Measurements from ENCODE around the gene SSR2.
A peak's percentile ranks its signal among the peaks of the same experiment; 100 is the strongest.

Gene SSR2

DNA sequence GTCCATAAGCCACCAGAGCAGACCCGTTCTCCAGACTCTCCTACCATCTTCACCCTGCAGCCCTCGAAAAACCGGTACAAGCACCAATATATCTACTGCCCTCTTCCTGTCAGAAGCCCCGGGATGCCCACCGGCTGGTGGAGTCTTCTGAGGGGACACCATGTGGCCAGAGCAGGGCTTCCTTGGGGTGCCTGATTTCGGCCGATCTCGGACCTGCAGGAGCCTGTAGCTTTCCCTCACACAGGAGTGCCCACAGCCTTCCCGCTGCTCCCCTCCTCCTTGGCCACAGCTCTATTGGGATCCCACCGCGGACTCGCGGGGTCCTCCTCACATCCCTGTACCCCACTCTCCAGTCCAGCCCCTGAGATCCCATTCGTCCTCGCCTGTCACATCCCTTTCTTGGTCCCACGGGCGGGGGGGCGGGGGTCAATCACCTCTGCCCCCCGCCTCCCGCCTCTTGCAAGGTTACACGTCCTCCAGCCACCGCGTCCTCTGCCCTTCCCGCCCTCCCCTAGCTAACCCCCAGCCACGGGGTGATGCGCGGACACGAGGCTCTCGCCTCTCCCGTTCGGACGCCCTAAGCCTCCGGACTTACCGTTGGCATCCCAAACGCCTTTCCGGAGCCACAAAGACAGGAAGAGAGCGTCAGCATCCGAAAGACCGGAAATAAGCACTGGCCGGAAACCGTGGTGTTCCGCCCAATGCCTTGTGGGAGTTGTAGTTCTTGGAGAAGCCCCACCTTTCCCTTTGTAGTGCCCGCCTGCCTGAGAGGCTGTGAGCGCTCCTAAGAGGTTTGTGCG, at the start of gene SSR2:
Gene SSR2, minus strand, starts transcription at position 659 of the 800 bp plus-strand sequence. CDS start 784 bp downstream, outside the sequence.
- peak; percentile 82 for DNase-seq (ENCODE audit: low read depth)

- DNase-seq (ENCODE audit: low read depth): no peak
Observed at GRCh38 chr1:156070548-156070947, 49.8 kb upstream of the SSR2 start.

DNA sequence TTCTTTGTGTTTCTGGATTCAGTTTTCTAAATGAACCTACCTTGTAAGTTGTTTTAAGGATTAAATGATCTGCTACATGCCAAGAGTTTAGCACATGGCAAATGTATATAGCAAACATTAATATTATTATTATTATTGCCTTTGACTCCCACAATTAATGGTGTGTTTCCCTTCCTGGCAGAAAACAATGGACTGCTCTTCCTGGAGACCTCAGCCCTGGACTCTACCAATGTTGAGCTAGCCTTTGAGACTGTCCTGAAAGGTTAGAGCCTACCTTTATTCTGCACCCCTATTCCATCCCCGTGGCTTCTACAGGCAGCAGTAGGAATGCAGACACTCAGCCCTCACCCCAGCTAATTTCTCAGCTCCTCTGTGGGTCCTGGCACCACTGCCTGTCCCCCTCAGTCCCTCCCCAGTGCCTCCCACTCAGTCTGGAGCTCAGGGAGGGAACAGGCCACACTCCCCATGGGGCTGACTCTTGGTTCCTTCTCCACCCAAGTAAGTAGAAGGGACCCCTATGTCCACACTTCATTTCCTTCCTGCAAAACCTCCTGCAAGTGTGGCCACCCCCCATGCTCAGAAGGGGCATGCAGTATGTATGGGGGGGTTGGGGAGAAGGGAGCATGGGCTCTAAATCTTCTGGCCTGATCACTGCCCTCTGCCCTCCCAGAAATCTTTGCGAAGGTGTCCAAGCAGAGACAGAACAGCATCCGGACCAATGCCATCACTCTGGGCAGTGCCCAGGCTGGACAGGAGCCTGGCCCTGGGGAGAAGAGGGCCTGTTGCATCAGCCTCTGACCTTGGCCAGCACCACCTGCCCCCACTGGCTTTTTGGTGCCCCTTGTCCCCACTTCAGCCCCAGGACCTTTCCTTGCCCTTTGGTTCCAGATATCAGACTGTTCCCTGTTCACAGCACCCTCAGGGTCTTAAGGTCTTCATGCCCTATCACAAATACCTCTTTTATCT, 49.0 kb upstream of the SSR2 start:
- DNase-seq (ENCODE audit: low read depth): no peak

DNA sequence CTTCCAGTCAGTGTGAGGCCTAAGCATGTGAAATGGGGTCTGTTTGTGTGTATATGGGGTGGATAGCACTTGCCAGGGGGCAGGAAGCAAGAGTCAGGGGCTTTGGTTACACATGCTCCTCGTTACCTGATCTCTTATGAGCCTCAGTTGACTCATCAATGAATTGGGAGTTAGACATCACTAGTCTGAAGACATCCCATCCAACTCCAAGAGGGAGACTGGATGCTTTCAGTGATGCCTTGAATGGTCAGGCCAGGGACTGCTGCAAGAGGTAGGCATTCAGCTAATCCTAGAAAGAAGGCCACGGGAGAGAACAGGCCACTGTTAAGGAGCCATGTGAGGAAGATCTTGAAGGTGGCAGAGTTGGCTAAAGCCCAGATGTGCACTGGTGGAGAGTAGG, 46.5 kb upstream of the SSR2 start:
- DNase-seq (ENCODE audit: low read depth): no peak

DNA sequence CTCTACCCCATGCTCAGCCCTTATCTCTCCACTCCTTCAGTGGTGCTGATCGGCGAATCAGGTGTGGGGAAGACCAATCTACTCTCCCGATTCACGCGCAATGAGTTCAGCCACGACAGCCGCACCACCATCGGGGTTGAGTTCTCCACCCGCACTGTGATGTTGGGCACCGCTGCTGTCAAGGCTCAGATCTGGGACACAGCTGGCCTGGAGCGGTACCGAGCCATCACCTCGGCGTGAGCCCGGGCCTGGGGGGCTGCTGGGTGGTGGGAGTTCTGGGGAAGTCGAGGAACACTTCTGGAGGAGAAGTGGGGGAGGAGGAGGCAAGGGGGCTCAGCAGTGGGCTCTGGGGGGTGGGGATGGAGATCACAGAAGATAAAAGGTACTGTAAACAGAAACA, 45.1 kb upstream of the SSR2 start:
- DNase-seq (ENCODE audit: low read depth): no peak

GRCh38 chr1:156065212-156065611, 44.5 kb upstream of the SSR2 start:
- no peak for DNase-seq (ENCODE audit: low read depth)

GRCh38 chr1:156064615-156065014, 43.9 kb upstream of the SSR2 start:
- no peak for DNase-seq (ENCODE audit: low read depth)

GRCh38 chr1:156063997-156064285, 43.2 kb upstream of the SSR2 start:
- DNase-seq (ENCODE audit: low read depth): no peak

- no peak for DNase-seq (ENCODE audit: low read depth)
Observed at GRCh38 chr1:156062189-156062588, 41.4 kb upstream of the SSR2 start.

DNA sequence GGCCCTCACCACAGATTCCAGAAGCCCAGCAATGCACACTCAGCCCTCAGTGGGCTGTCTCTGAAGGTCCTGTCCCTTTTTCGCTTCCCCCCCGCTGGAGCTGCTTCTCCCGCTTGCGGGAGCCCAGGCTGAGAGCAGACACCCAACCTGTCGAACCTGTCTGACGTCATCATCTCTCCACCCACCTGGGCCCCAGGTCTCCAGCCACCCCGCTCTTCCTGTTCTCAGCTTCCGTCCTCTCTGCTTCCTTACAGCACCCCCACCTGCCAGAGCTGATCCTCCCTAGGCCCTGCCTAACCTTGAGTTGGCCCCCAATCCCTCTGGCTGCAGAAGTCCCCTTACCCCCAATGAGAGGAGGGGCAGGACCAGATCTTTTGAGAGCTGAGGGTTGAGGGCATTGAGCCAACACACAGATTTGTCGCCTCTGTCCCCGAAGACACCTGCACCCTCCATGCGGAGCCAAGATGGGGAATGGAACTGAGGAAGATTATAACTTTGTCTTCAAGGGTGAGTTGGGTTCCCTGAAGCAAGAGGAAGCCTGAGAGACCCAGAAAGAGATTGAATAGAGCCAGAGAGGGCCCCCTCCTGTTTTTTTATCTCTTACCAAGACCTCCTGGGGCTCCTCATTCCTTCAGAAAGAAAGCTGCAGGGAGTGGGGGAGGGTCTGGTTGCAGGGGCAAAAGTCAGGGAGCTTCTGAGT, 40.3 kb upstream of the SSR2 start, which contains the start of gene RAB25:
Gene RAB25, plus strand, starts transcription at position 224 of the 700 bp plus-strand sequence. Its CDS starts 241 bp downstream, at position 465.
- no peak for DNase-seq (ENCODE audit: low read depth)

GRCh38 chr1:156056326-156056849, 35.6 kb upstream of the SSR2 start:
- no peak for DNase-seq (ENCODE audit: low read depth)

DNA sequence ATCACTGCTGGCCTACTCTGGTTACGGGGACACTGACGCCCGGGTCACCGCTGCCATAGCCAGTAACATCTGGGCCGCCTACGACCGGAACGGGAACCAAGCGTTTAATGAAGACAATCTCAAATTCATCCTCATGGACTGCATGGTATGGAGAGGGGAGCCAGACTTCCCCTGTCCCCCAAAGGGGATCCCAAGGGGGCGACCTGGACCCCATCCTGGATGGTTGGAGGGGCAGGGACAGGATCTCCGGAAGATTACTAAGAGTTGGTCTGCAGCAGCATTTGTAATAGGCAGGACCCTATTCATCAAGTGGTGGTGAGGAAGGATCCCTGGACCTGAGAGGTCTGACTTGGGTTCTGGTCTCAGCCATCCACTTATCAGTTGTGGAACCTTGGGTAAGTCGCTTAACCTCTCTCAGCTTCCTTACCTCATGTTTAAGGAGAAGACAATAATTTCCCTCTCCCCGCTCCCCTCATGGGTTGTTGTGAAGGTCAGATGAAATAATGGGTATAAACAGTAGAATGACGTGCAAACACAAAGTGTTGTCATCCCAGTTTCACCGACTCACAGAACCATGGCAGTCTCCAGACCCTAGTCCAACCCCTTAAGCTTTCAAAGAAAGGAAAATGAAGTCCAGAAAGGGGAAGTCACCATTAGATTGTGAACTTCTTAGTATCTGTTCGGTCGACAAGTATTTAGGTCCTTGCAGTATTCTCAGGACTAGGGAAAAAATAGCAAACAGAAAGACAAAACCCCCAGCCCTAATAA, 34.7 kb upstream of the SSR2 start:
- DNase-seq (ENCODE audit: low read depth): no peak

- peak; percentile 91 for DNase-seq (ENCODE audit: low read depth)
Observed at GRCh38 chr1:156054500-156055280, 33.9 kb upstream of the SSR2 start, which contains the start of gene LAMTOR2. LAMTOR2 (plus strand) TSS chr1:156054782; CDS start chr1:156054890, 108 bp downstream.

- DNase-seq (ENCODE audit: low read depth): peak; percentile 74
Observed at GRCh38 chr1:156053768-156054499, 33.2 kb upstream of the SSR2 start, which contains the start of gene UBQLN4. UBQLN4 (minus strand) TSS chr1:156053798; CDS start chr1:156053701, 97 bp downstream.

DNA sequence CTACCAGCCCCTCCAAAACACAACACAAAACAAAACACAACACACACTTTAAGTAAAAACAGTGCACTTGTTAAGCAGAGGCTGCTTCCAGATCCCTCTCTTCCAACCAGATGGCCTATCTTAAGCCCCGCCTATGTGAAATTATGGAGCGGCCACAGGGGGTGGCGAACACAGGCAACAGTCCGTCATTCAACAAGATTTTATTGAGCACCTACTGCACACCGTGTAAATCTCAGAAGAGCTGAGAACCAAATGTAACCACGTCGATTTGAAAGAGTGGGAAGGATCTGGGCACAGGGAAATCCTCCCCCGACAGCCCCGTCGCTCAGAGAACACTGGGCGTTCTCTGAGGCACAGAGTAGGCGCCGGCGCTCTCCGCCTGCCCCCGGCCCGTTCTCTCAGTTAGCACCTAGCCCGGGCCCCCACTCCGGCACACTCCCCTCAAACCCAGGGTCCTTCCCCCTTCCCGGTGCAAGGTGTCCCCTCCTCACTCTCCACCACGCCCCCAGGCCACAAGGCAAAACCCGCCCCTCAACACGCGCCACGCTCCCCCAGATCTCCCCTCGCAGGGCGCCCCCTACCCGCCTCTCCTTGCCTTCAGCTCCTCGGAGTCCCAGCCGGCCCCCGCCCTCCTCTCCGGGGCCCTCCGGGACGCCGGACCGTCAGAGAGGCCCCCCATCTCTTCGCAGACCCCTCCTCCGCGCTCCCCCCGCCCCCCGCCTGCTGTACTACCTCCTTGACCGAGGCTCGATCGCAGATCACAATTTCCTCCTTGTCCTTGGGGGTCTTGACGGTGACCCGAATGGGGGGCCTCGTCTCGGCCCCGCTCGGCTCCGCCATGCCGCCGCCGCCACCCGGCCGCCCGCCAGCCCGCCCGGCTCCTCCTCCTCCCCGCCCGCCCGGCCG, 32.4 kb upstream of the SSR2 start:
- peak; percentile 49 for DNase-seq (ENCODE audit: low read depth)

GRCh38 chr1:156051011-156051725, 30.4 kb upstream of the SSR2 start:
- DNase-seq (ENCODE audit: low read depth): no peak

DNA sequence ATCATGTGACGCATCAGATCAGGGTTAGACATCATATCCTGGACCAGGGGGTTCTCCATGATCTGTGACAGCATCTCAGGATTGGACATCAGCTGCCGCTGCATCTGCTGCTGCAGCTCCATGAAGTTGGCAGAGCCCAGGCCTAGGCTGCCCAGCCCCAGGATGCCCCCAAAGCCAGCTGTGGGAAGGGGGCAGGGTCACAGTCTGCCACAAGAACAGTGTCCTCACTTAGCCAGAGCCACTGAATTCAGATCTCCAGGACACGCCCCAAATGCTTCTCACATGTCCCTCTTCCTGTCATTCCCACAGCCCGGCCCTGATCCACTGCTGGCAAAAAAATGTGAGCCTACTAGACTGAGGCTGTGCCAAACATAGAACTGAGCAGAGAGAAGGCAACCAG, 29.6 kb upstream of the SSR2 start:
- DNase-seq (ENCODE audit: low read depth): no peak
